Neural cell (in vitro differentiated cells): Measurements from ENCODE around the gene MARK3. TPM values are rescaled to one million over a fixed set of nuclear protein-coding genes. Genes with fewer than 3 reads are reported as not detected.

Experiments used
- H2AFZ ChIP-seq: fragments of 200-600, 300-800 bp; sonication (generic), shearing (Covaris generic); 2 replicates; pipeline ENCODE4 v1.6.0; 2014; ENCODE audit warnings: low read depth, mild to moderate bottlenecking, antibody characterized with exemption, low read length, moderate library complexity
- H3F3A ChIP-seq: fragments of 200-600 bp; shearing (Covaris generic); 2 replicates; pipeline ENCODE4 v1.6.1; 2016; ENCODE audit warnings: mild to moderate bottlenecking, moderate library complexity, mixed read lengths, antibody characterized with exemption, low read length; ENCODE audit not compliant: insufficient read depth, poor library complexity, severe bottlenecking
- H3K27ac ChIP-seq: fragments of 200-600, 300-800 bp; sonication (generic), shearing (Covaris generic); 2 replicates; pipeline ENCODE4 v1.5.1; 2014; ENCODE audit warnings: mild to moderate bottlenecking, low read length, moderate library complexity
- H3K27me3 ChIP-seq: fragments of 300-800, 200-600 bp; sonication (generic), shearing (Covaris generic); 2 replicates; pipeline ENCODE4 v1.6.0; 2014; ENCODE audit warnings: mild to moderate bottlenecking, low read depth, low read length, moderate library complexity; ENCODE audit not compliant: insufficient read depth
- H3K36me3 ChIP-seq: fragments of 300-800, 200-600 bp; sonication (generic), shearing (Covaris generic); 2 replicates; pipeline ENCODE4 v1.5.1; 2014; ENCODE audit warnings: mild to moderate bottlenecking, antibody characterized with exemption, low read length, moderate library complexity; ENCODE audit not compliant: insufficient read depth
- H3K4me2 ChIP-seq: fragments of 300-800, 200-600 bp; sonication (generic), shearing (Covaris generic); 2 replicates; pipeline ENCODE4 v1.6.0; 2014; ENCODE audit warnings: mild to moderate bottlenecking, low read length
- H3K4me3 ChIP-seq: fragments of 300-800, 200-600 bp; sonication (generic), shearing (Covaris generic); 2 replicates; pipeline ENCODE4 v1.5.1; 2014; ENCODE audit warnings: mild to moderate bottlenecking, low read length, moderate library complexity
- H3K79me2 ChIP-seq: fragments of 200-600 bp; shearing (Covaris generic); replicated peaks from 2 replicates; pipeline ENCODE4 v1.6.0; 2014; ENCODE audit warnings: mild to moderate bottlenecking, low read length, moderate library complexity; ENCODE audit not compliant: insufficient read depth
- H3K9ac ChIP-seq: fragments of 300-800, 200-600 bp; sonication (generic), shearing (Covaris generic); 2 replicates; pipeline ENCODE4 v1.6.1; 2016; ENCODE audit warnings: mild to moderate bottlenecking, low read length, mixed read lengths
- H3K9me2 ChIP-seq: fragments of 200-600 bp; shearing (Covaris generic); 2 replicates; pipeline ENCODE4 v1.6.1; 2016; ENCODE audit warnings: mild to moderate bottlenecking, low read length, mixed read lengths; ENCODE audit not compliant: insufficient read depth
- H3K9me3 ChIP-seq: fragments of 200-600, 300-800 bp; sonication (generic), shearing (Covaris generic); 2 replicates; pipeline ENCODE4 v1.6.1; 2016; ENCODE audit warnings: mild to moderate bottlenecking, mixed run types, low read length, moderate library complexity, mixed read lengths
- H4K20me1 ChIP-seq: fragments of 200-600 bp; shearing (Covaris generic); 2 replicates; pipeline ENCODE4 v1.6.1; 2016; ENCODE audit warnings: mild to moderate bottlenecking, mixed run types; ENCODE audit not compliant: insufficient read depth
- EP300 ChIP-seq: fragments of 450-650 bp; conservative IDR thresholded peaks from 2 replicates; pipeline ENCODE4 v1.6.1; 2014; ENCODE audit warnings: antibody characterized with exemption, mild to moderate bottlenecking, moderate library complexity; ENCODE audit not compliant: poor library complexity, severe bottlenecking
- EZH2 ChIP-seq: fragments of 200-600, 300-800 bp; shearing (Covaris generic), sonication (generic); IDR thresholded peaks from 2 replicates; pipeline ENCODE4 v1.6.1; 2014; ENCODE audit warnings: antibody characterized with exemption, low read length, borderline replicate concordance, mild to moderate bottlenecking; ENCODE audit not compliant: insufficient read depth, poor library complexity, severe bottlenecking
- MXI1 ChIP-seq: fragments of 450-650 bp; conservative IDR thresholded peaks from 2 replicates; pipeline ENCODE4 v1.6.1; 2014; ENCODE audit warnings: antibody characterized with exemption, mild to moderate bottlenecking; ENCODE audit not compliant: poor library complexity, severe bottlenecking
- POLR2AphosphoS5 ChIP-seq: IDR thresholded peaks from 2 replicates; pipeline ENCODE4 v1.6.1; 2012
- RAD21 ChIP-seq: fragments of 450-650 bp; conservative IDR thresholded peaks from 2 replicates; pipeline ENCODE4 v1.6.1; 2014; ENCODE audit warnings: antibody characterized with exemption, mild to moderate bottlenecking, moderate library complexity
- SMC3 ChIP-seq: fragments of 450-650 bp; conservative IDR thresholded peaks from 2 replicates; pipeline ENCODE4 v1.6.1; 2014; ENCODE audit warnings: antibody characterized with exemption, mild to moderate bottlenecking, moderate library complexity; ENCODE audit not compliant: poor library complexity
- TAF1 ChIP-seq: IDR thresholded peaks from 2 replicates; pipeline ENCODE4 v1.6.1; 2012; ENCODE audit warnings: low read depth
- polyA plus RNA-seq: library from polyadenylated mRNA; depleted of rRNA; stranded (reverse); fragments of >200 nt; gene quantifications from 2 replicates; pipeline ENCODE4 v1.2.3, GENCODE V29; 2014
- TF ChIP-seq, protein P1 (sequence below): fragments of 450-650 bp; IDR thresholded peaks from 2 replicates; pipeline ENCODE4 v1.5.1; 2014; ENCODE audit warnings: antibody characterized with exemption, mild to moderate bottlenecking, moderate library complexity; ENCODE audit not compliant: poor library complexity, severe bottlenecking
- TF ChIP-seq, protein P2 (sequence below): IDR thresholded peaks from 2 replicates; pipeline ENCODE4 v1.6.1; 2012; ENCODE audit warnings: borderline replicate concordance

Gene MARK3
- polyA plus RNA-seq, 1 donor from 2014 or later = 158 TPM

DNA sequence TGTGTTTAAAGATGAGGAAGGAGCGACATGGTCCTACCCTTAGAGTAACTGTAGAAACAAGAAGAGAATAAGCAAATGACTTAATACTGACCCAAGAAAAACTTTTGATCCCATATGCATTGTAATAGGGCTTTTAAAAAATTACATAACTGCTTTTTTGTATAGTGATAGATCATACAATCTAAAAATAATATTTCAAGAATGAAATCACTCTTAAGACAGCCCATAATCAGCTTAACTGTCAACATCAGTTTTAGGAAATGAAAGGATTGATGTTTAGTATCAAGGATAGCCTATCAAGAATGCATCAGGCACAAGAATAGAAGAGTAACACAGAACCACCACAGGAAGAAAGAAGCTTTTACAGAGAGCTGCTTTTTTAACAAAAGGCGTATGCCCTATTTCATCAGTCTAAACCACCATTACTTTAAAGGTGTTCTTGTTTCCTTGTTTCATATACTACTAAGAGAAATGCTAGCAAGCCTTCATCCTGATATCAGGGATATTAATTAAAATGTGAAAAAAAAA, 64.5 kb downstream of the MARK3 start:
- H3K79me2 ChIP-seq = peaks cover 14% of the 10 kb centered on the region
- H3K9ac ChIP-seq = no peak overlapping the region
- H3K27me3 ChIP-seq = no peaks in the 10 kb centered on the region
- peaks cover 7% of the 10 kb centered on the region for H4K20me1 ChIP-seq
- no peak overlapping the region for H2AFZ ChIP-seq
- H3K27ac ChIP-seq = no peak overlapping the region
- H3K9me2 ChIP-seq = no peaks in the 10 kb centered on the region
- H3F3A ChIP-seq = no peaks in the 10 kb centered on the region
- TF ChIP-seq TAF1 = no peak
- TF ChIP-seq, protein P1, sequence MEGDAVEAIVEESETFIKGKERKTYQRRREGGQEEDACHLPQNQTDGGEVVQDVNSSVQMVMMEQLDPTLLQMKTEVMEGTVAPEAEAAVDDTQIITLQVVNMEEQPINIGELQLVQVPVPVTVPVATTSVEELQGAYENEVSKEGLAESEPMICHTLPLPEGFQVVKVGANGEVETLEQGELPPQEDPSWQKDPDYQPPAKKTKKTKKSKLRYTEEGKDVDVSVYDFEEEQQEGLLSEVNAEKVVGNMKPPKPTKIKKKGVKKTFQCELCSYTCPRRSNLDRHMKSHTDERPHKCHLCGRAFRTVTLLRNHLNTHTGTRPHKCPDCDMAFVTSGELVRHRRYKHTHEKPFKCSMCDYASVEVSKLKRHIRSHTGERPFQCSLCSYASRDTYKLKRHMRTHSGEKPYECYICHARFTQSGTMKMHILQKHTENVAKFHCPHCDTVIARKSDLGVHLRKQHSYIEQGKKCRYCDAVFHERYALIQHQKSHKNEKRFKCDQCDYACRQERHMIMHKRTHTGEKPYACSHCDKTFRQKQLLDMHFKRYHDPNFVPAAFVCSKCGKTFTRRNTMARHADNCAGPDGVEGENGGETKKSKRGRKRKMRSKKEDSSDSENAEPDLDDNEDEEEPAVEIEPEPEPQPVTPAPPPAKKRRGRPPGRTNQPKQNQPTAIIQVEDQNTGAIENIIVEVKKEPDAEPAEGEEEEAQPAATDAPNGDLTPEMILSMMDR = no peak
- TF ChIP-seq POLR2AphosphoS5 = no peak
- no peak for TF ChIP-seq RAD21
- TF ChIP-seq, protein P2, sequence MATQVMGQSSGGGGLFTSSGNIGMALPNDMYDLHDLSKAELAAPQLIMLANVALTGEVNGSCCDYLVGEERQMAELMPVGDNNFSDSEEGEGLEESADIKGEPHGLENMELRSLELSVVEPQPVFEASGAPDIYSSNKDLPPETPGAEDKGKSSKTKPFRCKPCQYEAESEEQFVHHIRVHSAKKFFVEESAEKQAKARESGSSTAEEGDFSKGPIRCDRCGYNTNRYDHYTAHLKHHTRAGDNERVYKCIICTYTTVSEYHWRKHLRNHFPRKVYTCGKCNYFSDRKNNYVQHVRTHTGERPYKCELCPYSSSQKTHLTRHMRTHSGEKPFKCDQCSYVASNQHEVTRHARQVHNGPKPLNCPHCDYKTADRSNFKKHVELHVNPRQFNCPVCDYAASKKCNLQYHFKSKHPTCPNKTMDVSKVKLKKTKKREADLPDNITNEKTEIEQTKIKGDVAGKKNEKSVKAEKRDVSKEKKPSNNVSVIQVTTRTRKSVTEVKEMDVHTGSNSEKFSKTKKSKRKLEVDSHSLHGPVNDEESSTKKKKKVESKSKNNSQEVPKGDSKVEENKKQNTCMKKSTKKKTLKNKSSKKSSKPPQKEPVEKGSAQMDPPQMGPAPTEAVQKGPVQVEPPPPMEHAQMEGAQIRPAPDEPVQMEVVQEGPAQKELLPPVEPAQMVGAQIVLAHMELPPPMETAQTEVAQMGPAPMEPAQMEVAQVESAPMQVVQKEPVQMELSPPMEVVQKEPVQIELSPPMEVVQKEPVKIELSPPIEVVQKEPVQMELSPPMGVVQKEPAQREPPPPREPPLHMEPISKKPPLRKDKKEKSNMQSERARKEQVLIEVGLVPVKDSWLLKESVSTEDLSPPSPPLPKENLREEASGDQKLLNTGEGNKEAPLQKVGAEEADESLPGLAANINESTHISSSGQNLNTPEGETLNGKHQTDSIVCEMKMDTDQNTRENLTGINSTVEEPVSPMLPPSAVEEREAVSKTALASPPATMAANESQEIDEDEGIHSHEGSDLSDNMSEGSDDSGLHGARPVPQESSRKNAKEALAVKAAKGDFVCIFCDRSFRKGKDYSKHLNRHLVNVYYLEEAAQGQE = no peak
- no peak for TF ChIP-seq EZH2
- no peak for TF ChIP-seq SMC3
- no peak for TF ChIP-seq EP300
- no peak for TF ChIP-seq MXI1
- no peaks in the 10 kb centered on the region for H3K36me3 ChIP-seq
- no peak overlapping the region for H3K4me2 ChIP-seq
- no peaks in the 10 kb centered on the region for H3K9me3 ChIP-seq
- no peak overlapping the region for H3K4me3 ChIP-seq

DNA sequence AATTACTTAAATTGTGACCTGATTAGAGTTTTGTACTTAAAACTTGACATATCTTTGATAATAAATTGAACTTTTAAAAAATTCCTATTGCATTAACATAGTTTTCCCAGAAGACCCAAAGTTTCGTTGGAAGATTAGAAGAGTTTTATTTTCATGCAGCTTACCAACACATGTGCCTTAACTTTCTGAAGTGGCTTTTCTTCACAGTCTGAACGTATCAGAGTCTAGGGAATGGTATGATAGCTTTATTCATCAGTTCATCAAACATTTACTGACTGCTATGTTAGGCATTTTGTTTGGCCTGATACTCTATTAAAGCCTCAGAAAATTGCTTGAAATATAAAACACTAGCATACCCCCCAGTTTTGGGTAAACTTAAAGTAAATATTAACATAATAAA, 65.2 kb downstream of the MARK3 start:
- H3K36me3 ChIP-seq = no peaks in the 10 kb centered on the region
- TF ChIP-seq EZH2 (no peak), RAD21 (no peak), POLR2AphosphoS5 (no peak), EP300 (no peak), TAF1 (no peak), MXI1 (no peak), SMC3 (no peak)
- TF ChIP-seq, protein P1 = no peak
- TF ChIP-seq, protein P2 = no peak
- H3K27ac ChIP-seq = no peak overlapping the region
- H3K4me2 ChIP-seq = no peak overlapping the region
- H3K27me3 ChIP-seq = no peaks in the 10 kb centered on the region
- no peaks in the 10 kb centered on the region for H3K9me3 ChIP-seq
- H3K9ac ChIP-seq = no peak overlapping the region
- H3K9me2 ChIP-seq = no peaks in the 10 kb centered on the region
- H3F3A ChIP-seq = no peaks in the 10 kb centered on the region
- H3K79me2 ChIP-seq = peaks cover 14% of the 10 kb centered on the region
- no peak overlapping the region for H3K4me3 ChIP-seq
- H2AFZ ChIP-seq = no peak overlapping the region
- peaks cover 1% of the 10 kb centered on the region for H4K20me1 ChIP-seq
